H1 (cell line): ENCODE results near the gene KRTAP10-5. TPM values are rescaled to one million over a fixed set of nuclear protein-coding genes. Genes with fewer than 3 reads are reported as not detected.

ENCODE experiments used
- CTCF ChIA-PET: fragments of 300-600 bp; sonication (Branson Sonifier 250); formaldehyde crosslinking; loops from one replicate; lab custom pipeline; 2021; ENCODE audit not compliant: partially characterized antibody; lab: Charles Lee
- POLR2A ChIA-PET: fragments of 300-600 bp; sonication (Branson Sonifier 250); formaldehyde crosslinking; loops from one replicate; lab custom pipeline; 2021; ENCODE audit warnings: inconsistent platforms; ENCODE audit not compliant: partially characterized antibody; lab: Charles Lee
- DNase-seq, 2 experiments: peaks; one replicate each; pipeline versions ENCODE4 v3.0.0 to v3.0.0-alpha.2; 2010 to 2022; ENCODE audit warnings: low spot score in 2 of 2, low read depth in 1 of 2, mixed read lengths in 1 of 2
- FAIRE-seq: peaks from 2 replicates; lab custom pipeline; 2011; peaks lifted over from hg19 to GRCh38; lab: Jason Lieb, UNC
- H2AFZ ChIP-seq: 2 replicates; pipeline ENCODE4 v1.8.1; 2012; ENCODE audit warnings: low read length, inconsistent platforms
- H2AK5ac ChIP-seq: 2 replicates; pipeline ENCODE4 v1.6.1; 2013; ENCODE audit warnings: low read depth, low read length
- H2BK120ac ChIP-seq: replicated peaks from 2 replicates; pipeline ENCODE3; 2013; ENCODE audit warnings: low read depth, low read length, inconsistent platforms
- H2BK12ac ChIP-seq: 2 replicates; pipeline ENCODE4 v1.6.1; 2013; ENCODE audit warnings: low read depth, low read length
- H2BK15ac ChIP-seq: 2 replicates; pipeline ENCODE4 v1.6.1; 2013; ENCODE audit warnings: low read length
- H2BK20ac ChIP-seq: 2 replicates; pipeline ENCODE4 v1.6.1; 2013; ENCODE audit warnings: low read length
- H2BK5ac ChIP-seq: 2 replicates; pipeline ENCODE4 v1.6.1; 2013; ENCODE audit warnings: low read depth, low read length
- H3K14ac ChIP-seq: 2 replicates; pipeline ENCODE4 v1.6.1; 2013; ENCODE audit warnings: inconsistent platforms; ENCODE audit not compliant: insufficient read length
- H3K18ac ChIP-seq: 2 replicates; pipeline ENCODE4 v1.6.1; 2013; ENCODE audit warnings: low read length; ENCODE audit errors: extremely low read depth
- H3K23ac ChIP-seq: 2 replicates; pipeline ENCODE4 v1.6.1; 2013; ENCODE audit warnings: inconsistent platforms; ENCODE audit not compliant: insufficient read length
- H3K23me2 ChIP-seq: 2 replicates; pipeline ENCODE4 v1.6.1; 2013; ENCODE audit warnings: low read depth, low read length
- H3K27ac ChIP-seq: 2 replicates; pipeline ENCODE4 v1.6.1; 2011; ENCODE audit warnings: low read depth, low read length, inconsistent platforms
- H3K27me3 ChIP-seq, 4 experiments: replicated peaks in 1 of 4; 1 replicate in 1 of 4; 2 replicates in 3 of 4; pipeline versions ENCODE4 v1.6.1 to v1.8.1; 2011 to 2013; ENCODE audit warnings: low read length in 3 of 4, mild to moderate bottlenecking in 3 of 4, inconsistent platforms in 2 of 4, mixed read lengths in 2 of 4, moderate library complexity in 1 of 4; ENCODE audit not compliant: control insufficient read depth in 3 of 4, insufficient read depth in 3 of 4; ENCODE audit errors: extremely low read depth in 1 of 4
- H3K36me3 ChIP-seq, 4 experiments: 2 replicates each; pipeline versions ENCODE4 v1.6.1 to v1.8.1; 2011 to 2013; ENCODE audit warnings: mild to moderate bottlenecking in 4 of 4, low read length in 3 of 4, moderate library complexity in 2 of 4, control low read depth in 1 of 4, inconsistent platforms in 1 of 4; ENCODE audit not compliant: insufficient read depth in 4 of 4, control insufficient read depth in 2 of 4
- H3K4ac ChIP-seq: replicated peaks from 2 replicates; pipeline ENCODE3; 2013; ENCODE audit warnings: low read length, low read depth, mixed read lengths, inconsistent platforms; ENCODE audit not compliant: insufficient read length
- H3K4me1 ChIP-seq, 4 experiments: replicated peaks in 1 of 4; 1 replicate in 1 of 4; 2 replicates in 3 of 4; pipeline versions ENCODE4 v1.6.1 to v1.8.1; 2011 to 2013; ENCODE audit warnings: low read length in 3 of 4, inconsistent platforms in 2 of 4, mixed read lengths in 1 of 4; ENCODE audit not compliant: insufficient read depth in 4 of 4, control insufficient read depth in 3 of 4
- H3K4me2 ChIP-seq, 2 experiments: 2 replicates each; pipeline versions ENCODE4 v1.6.1 to v1.8.1; 2011 to 2013; ENCODE audit warnings: low read depth in 2 of 2, low read length in 2 of 2, control low read depth in 1 of 2, inconsistent platforms in 1 of 2, mild to moderate bottlenecking in 1 of 2; ENCODE audit not compliant: insufficient read depth in 1 of 2
- H3K4me3 ChIP-seq, 4 experiments: fragments of 200-600, 300-600 bp in 1 of 4; sonication (generic), shearing (Covaris generic), sonication (Bioruptor Twin) in 1 of 4; 2 replicates each; pipeline versions ENCODE4 v1.5.1 to v1.8.1; 2011 to 2016; ENCODE audit warnings: low read length in 4 of 4, low read depth in 3 of 4, control low read depth in 2 of 4, inconsistent platforms in 2 of 4, mild to moderate bottlenecking in 2 of 4, mixed read lengths in 1 of 4, moderate library complexity in 1 of 4; ENCODE audit not compliant: insufficient read depth in 2 of 4; ENCODE audit errors: extremely low read depth in 1 of 4
- H3K56ac ChIP-seq: replicated peaks from 2 replicates; pipeline ENCODE3; 2013; ENCODE audit warnings: low read depth, mild to moderate bottlenecking, mixed read lengths, low read length, inconsistent platforms; ENCODE audit not compliant: insufficient read length
- H3K79me1 ChIP-seq: 2 replicates; pipeline ENCODE4 v1.6.1; 2013; ENCODE audit warnings: low read depth, low read length, control low read depth
- H3K79me2 ChIP-seq, 2 experiments: 2 replicates each; pipeline versions ENCODE4 v1.6.1 to v1.8.1; 2012 to 2013; ENCODE audit warnings: low read length in 2 of 2, mild to moderate bottlenecking in 2 of 2, inconsistent platforms in 1 of 2; ENCODE audit not compliant: insufficient read depth in 2 of 2, control insufficient read depth in 1 of 2
- H3K9ac ChIP-seq, 4 experiments: replicated peaks in 1 of 4; 1 replicate in 1 of 4; 2 replicates in 3 of 4; pipeline versions ENCODE4 v1.6.1 to v1.8.1; 2011 to 2013; ENCODE audit warnings: low read depth in 3 of 4, low read length in 3 of 4, control low read depth in 2 of 4, mild to moderate bottlenecking in 2 of 4, moderate library complexity in 2 of 4, inconsistent platforms in 1 of 4; ENCODE audit errors: extremely low read depth in 1 of 4
- H3K9me3 ChIP-seq, 2 experiments: 2 replicates each; pipeline versions ENCODE4 v1.6.1 to v1.8.1; 2012 to 2013; ENCODE audit warnings: mild to moderate bottlenecking in 2 of 2, moderate library complexity in 2 of 2, control low read depth in 1 of 2, inconsistent platforms in 1 of 2, low read depth in 1 of 2, low read length in 1 of 2, mixed read lengths in 1 of 2; ENCODE audit not compliant: insufficient read depth in 2 of 2
- H4K20me1 ChIP-seq, 2 experiments: replicated peaks in 1 of 2; 2 replicates each; pipeline versions ENCODE3 to v1.8.1; 2011 to 2013; ENCODE audit warnings: inconsistent platforms in 2 of 2, low read length in 2 of 2, mild to moderate bottlenecking in 1 of 2; ENCODE audit not compliant: insufficient read depth in 2 of 2, control insufficient read depth in 1 of 2
- H4K5ac ChIP-seq: 2 replicates; pipeline ENCODE4 v1.6.1; 2013; ENCODE audit warnings: low read length, low read depth, mixed read lengths, inconsistent platforms; ENCODE audit not compliant: insufficient read length
- H4K8ac ChIP-seq: 2 replicates; pipeline ENCODE4 v1.8.0; 2013; ENCODE audit warnings: mild to moderate bottlenecking, moderate library complexity, low read length, inconsistent platforms; ENCODE audit not compliant: insufficient read depth; ENCODE audit errors: extremely low read depth
- H4K91ac ChIP-seq: replicated peaks from 2 replicates; pipeline ENCODE3; 2013; ENCODE audit warnings: low read length, mixed read lengths, inconsistent platforms; ENCODE audit not compliant: insufficient read length
- ATF3 ChIP-seq: IDR thresholded peaks from 2 replicates; pipeline ENCODE4 v1.6.1; 2011; ENCODE audit warnings: low read depth, mild to moderate bottlenecking, low read length; ENCODE audit not compliant: insufficient read depth
- CBX8 ChIP-seq: fragments of 300-800, 300-1000 bp; sonication (generic); IDR thresholded peaks from 2 replicates; pipeline ENCODE4 v1.7.1; 2016; ENCODE audit warnings: low read depth, low read length, borderline replicate concordance
- HDAC2 ChIP-seq, 2 experiments: fragments of 300-600 bp in 1 of 2; sonication (generic) in 1 of 2; IDR thresholded peaks; 2 replicates each; pipeline ENCODE4 v1.6.1; 2011 to 2012; ENCODE audit warnings: low read depth in 2 of 2, low read length in 2 of 2, mild to moderate bottlenecking in 2 of 2, moderate library complexity in 2 of 2, borderline replicate concordance in 1 of 2, inconsistent platforms in 1 of 2
- JUN ChIP-seq: IDR thresholded peaks from 2 replicates; pipeline ENCODE4 v1.6.1; 2011; ENCODE audit warnings: low read depth, mild to moderate bottlenecking, improper control_type of control experiment, low read length
- KDM1A ChIP-seq: fragments of 200-600, 300-600 bp; sonication (generic); IDR thresholded peaks from 2 replicates; pipeline ENCODE4 v1.7.1; 2016; ENCODE audit warnings: mild to moderate bottlenecking, low read length, borderline replicate concordance
- NRF1 ChIP-seq: IDR thresholded peaks from 2 replicates; pipeline ENCODE4 v1.6.1; 2011; ENCODE audit warnings: mild to moderate bottlenecking, low read depth, low read length, improper control_type of control experiment
- PHF8 ChIP-seq: fragments of 200-600 bp; sonication (generic); conservative IDR thresholded peaks from 2 replicates; pipeline ENCODE4 v1.7.1; 2012; ENCODE audit warnings: low read depth, mild to moderate bottlenecking, inconsistent platforms, low read length, moderate library complexity
- POLR2AphosphoS5 ChIP-seq: IDR thresholded peaks from 2 replicates; pipeline ENCODE4 v1.6.1; 2011; ENCODE audit warnings: low read depth, low read length
- POU5F1 ChIP-seq: IDR thresholded peaks from 2 replicates; pipeline ENCODE4 v1.6.1; 2011; ENCODE audit warnings: low read depth, mild to moderate bottlenecking, low read length, moderate library complexity
- TAF7 ChIP-seq: optimal IDR thresholded peaks from 2 replicates; pipeline ENCODE3; 2011; ENCODE audit warnings: low read depth, mild to moderate bottlenecking, inconsistent platforms, low read length, moderate library complexity, borderline replicate concordance
- TEAD4 ChIP-seq: IDR thresholded peaks from 2 replicates; pipeline ENCODE4 v1.6.1; 2012; ENCODE audit warnings: low read depth, low read length, inconsistent platforms, mixed read lengths
- YY1 ChIP-seq: IDR thresholded peaks from 2 replicates; pipeline ENCODE4 v1.6.1; 2011; ENCODE audit warnings: low read depth, mild to moderate bottlenecking, low read length
- WGBS, 2 experiments: shearing (Covaris generic) in 1 of 2; methylation state at CpG; one replicate each; pipeline versions ENCODE4 v1.1.6 to v1.1.7; 2013 to 2015; ENCODE audit warnings: low lambda C conversion rate in 2 of 2, mixed read lengths in 2 of 2, inconsistent platforms in 1 of 2, low coverage in 1 of 2, missing lambda C conversion rate in 1 of 2; ENCODE audit not compliant: insufficient replicate concordance in 2 of 2, insufficient coverage in 1 of 2, insufficient read length in 1 of 2; ENCODE audit errors: extremely low coverage in 1 of 2, missing lambda C conversion rate in 1 of 2; 5-methylcytosine and 5-hydroxymethylcytosine counted together
- polyA plus RNA-seq, 7 experiments: library from polyadenylated mRNA; depleted of rRNA in 3 of 7; stranded (reverse) in 5 of 7; unstranded in 2 of 7; fragments of >200 nt in 5 of 7; fragments of 200-250 nt in 2 of 7; gene quantifications; 1 replicate in 5 of 7; 2 replicates in 1 of 7; 4 replicates in 1 of 7; pipeline versions ENCODE4 v1.2.1 to v1.2.3, GENCODE V29; 2011 to 2013; ENCODE audit warnings: missing spikeins in 2 of 7, mixed read lengths in 2 of 7
- total RNA-seq: library from RNA; stranded (reverse); fragmentation: NEBNext Ultra II Directional; extraction: Animal tissue kit (Norgen Biotek cat#: 25700); gene quantifications from 2 replicates; pipeline ENCODE4 v1.2.1, GENCODE V29; 2021

Gene KRTAP10-5
- total and polyA plus RNA-seq, 2 of the 8 experiments (the other 6 are each of a cell fraction or from before 2014, with no cell fraction given), result 0.09 TPM; not detected in 1

DNA sequence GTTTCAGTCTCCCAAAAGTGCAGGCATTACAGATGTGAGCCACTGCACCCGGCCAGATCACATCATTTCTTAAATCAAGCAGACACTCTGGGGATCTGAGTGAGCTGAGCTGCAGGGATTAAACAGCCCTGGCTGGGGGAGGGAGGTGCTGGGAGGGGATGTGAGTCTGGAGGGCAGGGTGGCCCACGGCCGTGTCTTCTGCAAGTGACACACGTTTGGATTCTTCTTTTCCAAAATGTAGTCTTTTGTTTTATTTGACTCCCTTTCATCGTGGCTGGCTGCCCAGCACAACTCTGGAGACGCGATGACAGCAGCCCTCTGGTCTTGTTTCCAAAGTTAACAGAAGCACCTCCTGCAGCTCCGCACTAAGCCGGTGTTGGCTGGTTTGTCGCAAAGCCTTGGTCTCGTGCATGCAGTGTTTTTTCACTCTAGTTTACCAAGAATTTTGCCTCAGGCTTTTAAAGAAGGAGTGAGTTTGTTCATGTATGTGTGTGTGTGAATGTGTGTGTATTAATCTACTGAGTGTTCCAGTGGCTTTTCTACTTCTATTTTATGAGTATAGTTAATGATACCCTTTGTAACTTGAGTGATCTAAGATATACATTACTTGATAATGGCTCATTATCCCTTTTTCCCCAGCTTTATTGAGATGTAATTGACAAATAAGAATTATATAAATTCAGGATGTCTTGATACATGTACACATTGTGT, 2.8 kb upstream of the KRTAP10-5 start:
- H3K36me3 ChIP-seq, result no peaks in the 10 kb centered on the region
- no peaks in the 10 kb centered on the region for H4K20me1 ChIP-seq
- WGBS, 2 experiments, result 78% methylated on average over 9 of the region's 11 CpGs; no CpG with 5 or more reads in 1 of the 2 experiments
- H3K56ac ChIP-seq, result no peak overlapping the region
- ChIA-PET CTCF (interaction anchor here (1.4 to 1.7 kb wide), 2 partner anchors 8 to 9 kb away, joined by 5 to 6 read pairs; partner anchors contain the start of gene KRTAP10-6), POLR2A (interaction anchor here (1.2 to 1.9 kb wide), 3 partner anchors 11 to 170 kb away, joined by 3 to 4 read pairs (median 3); no protein-coding TSS in a partner anchor)
- no peak overlapping the region for H2AFZ ChIP-seq
- no peak overlapping the region for H2BK20ac ChIP-seq
- H3K4me2 ChIP-seq, result no peak overlapping the region
- H2BK12ac ChIP-seq, result no peak overlapping the region
- no peak overlapping the region for H3K14ac ChIP-seq
- H3K9ac ChIP-seq, result no peak overlapping the region
- H3K79me2 ChIP-seq, result no peaks in the 10 kb centered on the region
- FAIRE-seq (no peak), DNase-seq (no peak)
- no peak overlapping the region for H3K4ac ChIP-seq
- no peak overlapping the region for H3K27ac ChIP-seq
- H2AK5ac ChIP-seq, result no peak overlapping the region
- H2BK5ac ChIP-seq, result no peak overlapping the region
- no peaks in the 10 kb centered on the region for H3K27me3 ChIP-seq
- no peaks in the 10 kb centered on the region; a peak in 1 of 7 replicates for H3K4me1 ChIP-seq
- H2BK120ac ChIP-seq, result no peak overlapping the region
- H3K23ac ChIP-seq, result no peak overlapping the region
- H4K5ac ChIP-seq, result no peak overlapping the region
- no peak overlapping the region for H3K18ac ChIP-seq
- H4K91ac ChIP-seq, result no peak overlapping the region
- H4K8ac ChIP-seq, result no peak overlapping the region
- H3K4me3 ChIP-seq, result no peak overlapping the region
- H2BK15ac ChIP-seq, result no peak overlapping the region
- peaks cover 0 to 3% of the 10 kb centered on the region in 2 experiments; a peak in 2 of 4 replicates for H3K9me3 ChIP-seq
- no peak for TF ChIP-seq TEAD4
- TF ChIP-seq YY1, result no peak
- no peak for TF ChIP-seq ATF3
- no peak for TF ChIP-seq TAF7
- TF ChIP-seq NRF1, result no peak
- TF ChIP-seq KDM1A, result no peak
- no peak for TF ChIP-seq PHF8
- TF ChIP-seq HDAC2 (IDR thresholded peaks at IDR 0.05; ENCODE audit: borderline replicate concordance in 1 of 2, low read depth in 2 of 2, low read length in 2 of 2), result no peak
- no peak for TF ChIP-seq POU5F1
- no peak for TF ChIP-seq POLR2AphosphoS5
- no peak for TF ChIP-seq JUN
- no peak for TF ChIP-seq CBX8
- no peaks in the 10 kb centered on the region for H3K79me1 ChIP-seq
- no peaks in the 10 kb centered on the region for H3K23me2 ChIP-seq
